Liver (tissue), 9 donors: ENCODE results near the gene NUDT1. TPM values are rescaled to one million over a fixed set of nuclear protein-coding genes. Genes with fewer than 3 reads are reported as not detected.

Experiments used
- DNase-seq: peaks from one replicate; pipeline ENCODE4 v3.0.0-alpha.2; 2017; ENCODE audit warnings: low spot score
- H3K27ac ChIP-seq, 2 donors: one replicate each; pipeline ENCODE4 v1.7.0; 2013; ENCODE audit warnings: inconsistent platforms in 2 of 2, low read length in 2 of 2, control low read depth in 1 of 2, low read depth in 1 of 2, mild to moderate bottlenecking in 1 of 2
- H3K27me3 ChIP-seq, 4 donors: one replicate each; pipeline versions ENCODE4 v1.6.1 to v1.7.0; 2013; ENCODE audit warnings: low read length in 3 of 4, inconsistent platforms in 1 of 4, mild to moderate bottlenecking in 1 of 4, moderate library complexity in 1 of 4; ENCODE audit not compliant: control insufficient read depth in 4 of 4, insufficient read depth in 4 of 4
- H3K36me3 ChIP-seq, 4 donors: one replicate each; pipeline versions ENCODE4 v1.6.1 to v1.7.0; 2013; ENCODE audit warnings: low read length in 3 of 4, mild to moderate bottlenecking in 3 of 4, low read depth in 1 of 4, moderate library complexity in 1 of 4; ENCODE audit not compliant: control insufficient read depth in 4 of 4, insufficient read depth in 3 of 4
- H3K4me1 ChIP-seq, 4 donors: one replicate each; pipeline versions ENCODE4 v1.6.1 to v1.7.0; 2013; ENCODE audit warnings: low read length in 3 of 4, mild to moderate bottlenecking in 3 of 4, moderate library complexity in 1 of 4; ENCODE audit not compliant: control insufficient read depth in 4 of 4, insufficient read depth in 4 of 4
- H3K4me3 ChIP-seq, 3 donors: one replicate each; pipeline versions ENCODE4 v1.6.1 to v1.7.0; 2013; ENCODE audit warnings: low read length in 3 of 3, control low read depth in 1 of 3, low read depth in 1 of 3, mild to moderate bottlenecking in 1 of 3
- H3K9ac ChIP-seq, 2 donors: one replicate each; pipeline ENCODE4 v1.7.0; 2013; ENCODE audit warnings: low read length in 2 of 2, mild to moderate bottlenecking in 2 of 2, moderate library complexity in 2 of 2, control low read depth in 1 of 2, low read depth in 1 of 2
- H3K9me3 ChIP-seq, 4 donors: one replicate each; pipeline versions ENCODE4 v1.6.1 to v1.7.0; 2013; ENCODE audit warnings: low read length in 3 of 4; ENCODE audit not compliant: control insufficient read depth in 4 of 4
- EGR1 ChIP-seq, 2 donors: IDR thresholded peaks; 2 replicates each; pipeline ENCODE4 v1.6.1; 2016 to 2018; ENCODE audit warnings: antibody characterized with exemption in 2 of 2, low read depth in 2 of 2
- FOXA1 ChIP-seq: IDR thresholded peaks from 2 replicates; pipeline ENCODE4 v1.6.1; 2016; ENCODE audit warnings: antibody characterized with exemption
- FOXA2 ChIP-seq: IDR thresholded peaks from 2 replicates; pipeline ENCODE4 v1.6.1; 2016; ENCODE audit warnings: antibody characterized with exemption
- GABPA ChIP-seq, 2 donors: IDR thresholded peaks in 1 of 2; conservative IDR thresholded peaks in 1 of 2; 2 replicates each; pipeline ENCODE4 v1.6.1; 2016; ENCODE audit warnings: antibody characterized with exemption in 2 of 2, mild to moderate bottlenecking in 1 of 2, moderate library complexity in 1 of 2
- HNF4G ChIP-seq: IDR thresholded peaks from 2 replicates; pipeline ENCODE4 v1.6.1; 2016; ENCODE audit warnings: antibody characterized with exemption
- RAD21 ChIP-seq, 2 donors: IDR thresholded peaks; 2 replicates each; pipeline ENCODE4 v1.6.1; 2016; ENCODE audit warnings: antibody characterized with exemption in 2 of 2, mild to moderate bottlenecking in 2 of 2
- REST ChIP-seq: IDR thresholded peaks from 2 replicates; pipeline ENCODE4 v1.6.1; 2016; ENCODE audit warnings: antibody characterized with exemption, mild to moderate bottlenecking
- SP1 ChIP-seq: IDR thresholded peaks from 2 replicates; pipeline ENCODE4 v1.6.1; 2018; ENCODE audit warnings: antibody characterized with exemption, mild to moderate bottlenecking
- YY1 ChIP-seq: IDR thresholded peaks from 2 replicates; pipeline ENCODE4 v1.6.1; 2016; ENCODE audit warnings: antibody characterized with exemption, mild to moderate bottlenecking
- ZBTB33 ChIP-seq: IDR thresholded peaks from 2 replicates; pipeline ENCODE4 v1.6.1; 2016; ENCODE audit warnings: antibody characterized with exemption
- WGBS: extraction: QIAGEN DNeasy Blood & Tissue Kit; methylation state at CpG from one replicate; pipeline ENCODE4 v1.1.7; 2013; 5-methylcytosine and 5-hydroxymethylcytosine counted together
- polyA plus RNA-seq, 2 donors: library from polyadenylated mRNA; stranded (reverse) in 1 of 2; unstranded in 1 of 2; fragments of 200-250 nt in 1 of 2; fragments of >200 nt in 1 of 2; fragmentation: Nextera tagmentation in 1 of 2; extraction: Ambion mirVana in 1 of 2; gene quantifications; one replicate each; pipeline versions ENCODE4 v1.2.1 to v1.2.3, GENCODE V29; 2013 to 2015
- total RNA-seq, 2 donors: library from RNA; depleted of rRNA; stranded (reverse); fragments of >200 nt; gene quantifications; one replicate each; pipeline ENCODE4 v1.2.3, GENCODE V29; 2014
- TF ChIP-seq, protein P1 (sequence below): IDR thresholded peaks from 2 replicates; pipeline ENCODE4 v1.6.1; 2016; ENCODE audit warnings: antibody characterized with exemption
- TF ChIP-seq, protein P2 (sequence below): IDR thresholded peaks from 2 replicates; pipeline ENCODE4 v1.6.1; 2016; ENCODE audit warnings: antibody characterized with exemption
- donor health status: healthy.
- donor health status: healthy.
- donor health status: healthy.
- donor health status: healthy.
- donor health status: healthy.

NUDT1 gene
- total and polyA plus RNA-seq, 4 donors = 1.0 to 22.3 (median 3.1) TPM

GRCh38 chr7:2251841-2252771 lies 10.1 kb downstream of the NUDT1 start:
- H3K36me3 ChIP-seq = peaks cover 0 to 15% (median 2%) of the 10 kb centered on the region in 4 donors
- no peaks in the 10 kb centered on the region for H3K9me3 ChIP-seq
- no peak overlapping the region for H3K27ac ChIP-seq
- 80% methylated on average over 24 of the region's 24 CpGs for WGBS
- H3K9ac ChIP-seq = no peak overlapping the region
- H3K27me3 ChIP-seq = no peaks in the 10 kb centered on the region
- DNase-seq = no peak
- H3K4me1 ChIP-seq = no peaks in the 10 kb centered on the region
- TF ChIP-seq GABPA (IDR thresholded peaks at IDR 0.05 in 1 of 2, conservative IDR thresholded peaks at IDR 0.05 in 1 of 2) = no peak
- TF ChIP-seq SP1 = no peak
- no peak for TF ChIP-seq REST
- no peak for TF ChIP-seq HNF4G
- no peak for TF ChIP-seq YY1
- H3K4me3 ChIP-seq = no peak overlapping the region

GRCh38 chr7:2253021-2253420 lies 11.0 kb downstream of the NUDT1 start:
- H3K36me3 ChIP-seq = peaks cover 0 to 15% (median 2%) of the 10 kb centered on the region in 4 donors
- WGBS = 97% methylated on average over 9 of the region's 9 CpGs
- H3K4me3 ChIP-seq = no peak overlapping the region
- no peak for DNase-seq
- H3K27me3 ChIP-seq = no peaks in the 10 kb centered on the region
- H3K9ac ChIP-seq = no peak overlapping the region
- H3K4me1 ChIP-seq = no peaks in the 10 kb centered on the region
- no peak overlapping the region for H3K27ac ChIP-seq
- TF ChIP-seq FOXA1 = no peak
- no peak for TF ChIP-seq ZBTB33
- TF ChIP-seq, protein P1, sequence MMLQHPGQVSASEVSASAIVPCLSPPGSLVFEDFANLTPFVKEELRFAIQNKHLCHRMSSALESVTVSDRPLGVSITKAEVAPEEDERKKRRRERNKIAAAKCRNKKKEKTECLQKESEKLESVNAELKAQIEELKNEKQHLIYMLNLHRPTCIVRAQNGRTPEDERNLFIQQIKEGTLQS = no peak
- TF ChIP-seq FOXA2 = no peak
- TF ChIP-seq HNF4G = no peak
- TF ChIP-seq RAD21 (IDR thresholded peaks at IDR 0.05) = no peak
- TF ChIP-seq YY1 = no peak
- TF ChIP-seq EGR1 (IDR thresholded peaks at IDR 0.05; ENCODE audit: low read depth in 2 of 2) = no peak
- TF ChIP-seq, protein P2, sequence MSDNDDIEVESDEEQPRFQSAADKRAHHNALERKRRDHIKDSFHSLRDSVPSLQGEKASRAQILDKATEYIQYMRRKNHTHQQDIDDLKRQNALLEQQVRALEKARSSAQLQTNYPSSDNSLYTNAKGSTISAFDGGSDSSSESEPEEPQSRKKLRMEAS = no peak
- no peak for TF ChIP-seq REST
- TF ChIP-seq SP1 = no peak
- no peaks in the 10 kb centered on the region for H3K9me3 ChIP-seq
